ENCODE measurements around the gene SSTR3. TPM values are rescaled to one million over a fixed set of nuclear protein-coding genes. Genes with fewer than 3 reads are reported as not detected.

Gene SSTR3
- total and polyA plus RNA-seq, 9 of the 15 experiments (the other 6 are each of a cell fraction or from before 2014, with no cell fraction given) = 0.03 TPM; not detected in 8

GRCh38 chr22:37199103-37199759, 13.0 kb downstream of the SSTR3 start (continued):
- TF ChIP-seq REST (IDR thresholded peaks at IDR 0.05; ENCODE audit: borderline replicate concordance) = peak; percentile 34; the same call in 1 of the 2 replicates
- 0 out of 2 replicates have a peak, but pooled peaks have one; percentile 21 for TF ChIP-seq REST (CRISPR knock-in tag; IDR thresholded peaks at IDR 0.05; ENCODE audit: low read depth)
- TF ChIP-seq ZNF76 (CRISPR knock-in tag; IDR thresholded peaks at IDR 0.05; ENCODE audit: borderline replicate concordance) = 0 out of 2 replicates have a peak, but pooled peaks have one; percentile 55
- no peak for TF ChIP-seq ZNF699 (CRISPR knock-in tag; IDR thresholded peaks at IDR 0.05; ENCODE audit: insufficient replicate concordance)
- no peak for TF ChIP-seq MBD1 (CRISPR knock-in tag; IDR thresholded peaks at IDR 0.05)
- no peak for TF ChIP-seq CGGBP1 (CRISPR knock-in tag; IDR thresholded peaks at IDR 0.05)
- no peak for TF ChIP-seq ZNF146 (CRISPR knock-in tag; IDR thresholded peaks at IDR 0.05; ENCODE audit: unreplicated experiment)
- no peak for TF ChIP-seq FOXM1 (IDR thresholded peaks at IDR 0.05; ENCODE audit: low read depth)
- no peak for TF ChIP-seq FOXM1 (CRISPR knock-in tag; IDR thresholded peaks at IDR 0.05; ENCODE audit: low read depth)
- no peak for TF ChIP-seq KLF6 (CRISPR knock-in tag; IDR thresholded peaks at IDR 0.05; ENCODE audit: borderline replicate concordance)
- peak; percentile 61; the same call in 1 of the 2 replicates for TF ChIP-seq OTX1 (CRISPR knock-in tag; IDR thresholded peaks at IDR 0.05)
- no peak for TF ChIP-seq ZNF655 (CRISPR knock-in tag; IDR thresholded peaks at IDR 0.05)
- no peak for TF ChIP-seq CBFA2T2 (conservative IDR thresholded peaks at IDR 0.05)
- TF ChIP-seq BDP1 (IDR thresholded peaks at IDR 0.05; ENCODE audit: insufficient read depth, insufficient read length) = no peak
- no peak for TF ChIP-seq MCM3 (IDR thresholded peaks at IDR 0.05)
- 0 out of 2 replicates have a peak, but pooled peaks have one; percentile 79 for TF ChIP-seq LCOR (CRISPR knock-in tag; IDR thresholded peaks at IDR 0.05)
- TF ChIP-seq NFIX (CRISPR knock-in tag; IDR thresholded peaks at IDR 0.05; ENCODE audit: low read depth) = no peak
- TF ChIP-seq MBD2 (IDR thresholded peaks at IDR 0.05; ENCODE audit: borderline replicate concordance, low read depth) = peak; percentile 70; the same call in 1 of the 2 replicates

Data from K562 (cell line).